WTC11 (cell line): ENCODE results near the gene FRMD4A. TPM values are rescaled to one million over a fixed set of nuclear protein-coding genes. Genes with fewer than 3 reads are reported as not detected.

Source experiments
- ATAC-seq: fragments of 200-7000 bp; cut with Tn5 transposase; 2 replicates; pipeline ENCODE4 v1.10.0; 2021; ENCODE audit warnings: mild to moderate bottlenecking, moderate library complexity
- CTCF ChIA-PET: fragments of 300-600 bp; sonication (Branson Sonifier 250); formaldehyde crosslinking; loops from one replicate; lab custom pipeline; 2021; ENCODE audit warnings: antibody characterized with exemption; lab: Charles Lee
- POLR2A ChIA-PET: fragments of 350-600 bp; sonication (Branson Sonifier 250); formaldehyde crosslinking; loops from one replicate; lab custom pipeline; 2021; ENCODE audit warnings: antibody characterized with exemption; lab: Charles Lee
- DNase-seq: peaks from one replicate; pipeline ENCODE4 v3.0.0; 2021; ENCODE audit warnings: low spot score
- H3K27ac Mint-ChIP-seq: 2 replicates; pipeline ENCODE4 v1.8.0; 2021; ENCODE audit warnings: mixed read lengths
- H3K27me3 Mint-ChIP-seq: 2 replicates; pipeline ENCODE4 v1.8.0; 2021; ENCODE audit warnings: low read depth, mild to moderate bottlenecking, moderate library complexity, mixed read lengths
- H3K36me3 Mint-ChIP-seq: 2 replicates; pipeline ENCODE4 v1.8.0; 2021; ENCODE audit warnings: mixed read lengths
- H3K4me1 Mint-ChIP-seq: 2 replicates; pipeline ENCODE4 v1.8.0; 2022; ENCODE audit warnings: mixed read lengths
- H3K4me3 Mint-ChIP-seq: 2 replicates; pipeline ENCODE4 v1.8.0; 2021; ENCODE audit warnings: mild to moderate bottlenecking, moderate library complexity, mixed read lengths
- H3K9me3 Mint-ChIP-seq: 2 replicates; pipeline ENCODE4 v1.8.0; 2021; ENCODE audit warnings: mixed read lengths
- ARID4B ChIP-seq: sonication (generic); formaldehyde crosslinking; IDR thresholded peaks from 2 replicates; pipeline ENCODE4 v1.8.0; 2023; ENCODE audit warnings: missing genetic modification reagents, mild to moderate bottlenecking, borderline replicate concordance
- CBFB ChIP-seq: sonication (generic); formaldehyde crosslinking; IDR thresholded peaks from 2 replicates; pipeline ENCODE4 v1.8.1; 2022; ENCODE audit warnings: mild to moderate bottlenecking, low read depth, missing genetic modification reagents
- ELF4 ChIP-seq: sonication (generic); formaldehyde crosslinking; IDR thresholded peaks from 2 replicates; pipeline ENCODE4 v1.8.1; 2022; ENCODE audit warnings: low read depth, mild to moderate bottlenecking, moderate library complexity, missing genetic modification reagents
- GABPB1 ChIP-seq: sonication (generic); formaldehyde crosslinking; IDR thresholded peaks from 2 replicates; pipeline ENCODE4 v1.8.1; 2023; ENCODE audit warnings: mild to moderate bottlenecking, missing genetic modification reagents
- IRF2 ChIP-seq: sonication (generic); formaldehyde crosslinking; IDR thresholded peaks from 2 replicates; pipeline ENCODE4 v1.8.0; 2022; ENCODE audit warnings: low read depth, missing genetic modification reagents, borderline replicate concordance
- KAT7 ChIP-seq: sonication (generic); formaldehyde crosslinking; IDR thresholded peaks from 2 replicates; pipeline ENCODE4 v1.8.1; 2023; ENCODE audit warnings: missing genetic modification reagents, mild to moderate bottlenecking, borderline replicate concordance
- MYBL2 ChIP-seq: sonication (generic); formaldehyde crosslinking; IDR thresholded peaks from 2 replicates; pipeline ENCODE4 v1.8.1; 2023; ENCODE audit warnings: mild to moderate bottlenecking, moderate library complexity, missing genetic modification reagents
- NFATC4 ChIP-seq: fragments of 250-450 bp; sonication (Bioruptor Pico); IDR thresholded peaks from 2 replicates; pipeline ENCODE4 v1.9.0; 2021; ENCODE audit warnings: mild to moderate bottlenecking
- RELA ChIP-seq: sonication (generic); formaldehyde crosslinking; IDR thresholded peaks from 2 replicates; pipeline ENCODE4 v1.8.1; 2022; ENCODE audit warnings: missing genetic modification reagents, mild to moderate bottlenecking, borderline replicate concordance
- SMAD4 ChIP-seq: sonication (generic); formaldehyde crosslinking; IDR thresholded peaks from 2 replicates; pipeline ENCODE4 v1.8.0; 2022; ENCODE audit warnings: mild to moderate bottlenecking, missing genetic modification reagents
- USF2 ChIP-seq: sonication (generic); formaldehyde crosslinking; IDR thresholded peaks from 2 replicates; pipeline ENCODE4 v1.8.1; 2023; ENCODE audit warnings: mild to moderate bottlenecking, missing genetic modification reagents, moderate library complexity
- ZBTB21 ChIP-seq: sonication (generic); formaldehyde crosslinking; IDR thresholded peaks from 2 replicates; pipeline ENCODE4 v1.8.1; 2023; ENCODE audit warnings: mild to moderate bottlenecking, missing genetic modification reagents, borderline replicate concordance
- ZMAT4 ChIP-seq: fragments of 250-450 bp; sonication (Bioruptor Pico); IDR thresholded peaks from 2 replicates; pipeline ENCODE4 v1.9.0; 2021; ENCODE audit warnings: mild to moderate bottlenecking
- ZNF138 ChIP-seq: sonication (generic); formaldehyde crosslinking; conservative IDR thresholded peaks from 2 replicates; pipeline ENCODE4 v1.8.1; 2022; ENCODE audit warnings: mild to moderate bottlenecking, moderate library complexity, missing genetic modification reagents
- total RNA-seq: library from RNA; stranded (reverse); gene quantifications from 3 replicates; pipeline ENCODE4 v1.2.3, GENCODE V29; 2021
- TF ChIP-seq, protein P1 (sequence below): fragments of 200-600 bp; IDR thresholded peaks from 2 replicates; pipeline ENCODE4 v1.8.0; 2022; ENCODE audit warnings: antibody characterized with exemption
- TF ChIP-seq, protein P2 (sequence below): fragments of 250-450 bp; sonication (Bioruptor Pico); IDR thresholded peaks from 2 replicates; pipeline ENCODE4 v1.8.0; 2021; ENCODE audit warnings: mild to moderate bottlenecking
- TF ChIP-seq, protein P3 (sequence below): sonication (generic); formaldehyde crosslinking; IDR thresholded peaks from 2 replicates; pipeline ENCODE4 v1.8.1; 2023; ENCODE audit warnings: mild to moderate bottlenecking, moderate library complexity, missing genetic modification reagents
- TF ChIP-seq, protein P4 (sequence below): sonication (generic); formaldehyde crosslinking; IDR thresholded peaks from 2 replicates; pipeline ENCODE4 v1.8.1; 2022; ENCODE audit warnings: low read depth, missing genetic modification reagents, borderline replicate concordance

FRMD4A gene
- total RNA-seq, 1 experiment from 2014 or later = 35.5 TPM

DNA sequence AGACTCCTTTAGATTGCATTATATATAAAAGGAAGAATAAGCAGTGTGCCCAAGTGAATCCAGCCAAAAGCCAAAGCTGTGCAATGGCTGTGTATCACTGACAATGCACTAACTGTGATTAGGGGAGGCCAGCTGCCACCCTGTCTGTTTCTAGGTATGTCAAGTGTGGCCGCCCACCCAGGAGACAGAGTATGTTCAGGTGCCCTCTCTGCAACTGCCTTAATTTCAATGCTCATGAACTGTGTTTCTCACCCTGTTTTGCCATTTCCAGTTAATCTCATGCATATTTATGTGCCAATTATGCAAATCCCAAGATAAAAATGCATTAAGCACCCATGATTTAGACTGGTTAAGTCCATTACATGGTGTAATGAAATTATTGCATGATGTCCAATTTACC, 159.4 kb downstream of the FRMD4A start:
- no peak for DNase-seq
- CTCF ChIA-PET = no interaction called here
- H3K4me3 Mint-ChIP-seq = no peak overlapping the region
- H3K27me3 Mint-ChIP-seq = peaks cover 30% of the 10 kb centered on the region
- no peak for TF ChIP-seq GABPB1 (CRISPR knock-in tag)
- TF ChIP-seq ARID4B (CRISPR knock-in tag) = no peak
- TF ChIP-seq KAT7 = no peak
- no peak for TF ChIP-seq ZMAT4 (CRISPR knock-in tag)
- TF ChIP-seq USF2 (CRISPR knock-in tag) = no peak
- TF ChIP-seq ZNF138 (CRISPR knock-in tag) = no peak
- TF ChIP-seq ELF4 (CRISPR knock-in tag) = no peak
- TF ChIP-seq, protein P1, sequence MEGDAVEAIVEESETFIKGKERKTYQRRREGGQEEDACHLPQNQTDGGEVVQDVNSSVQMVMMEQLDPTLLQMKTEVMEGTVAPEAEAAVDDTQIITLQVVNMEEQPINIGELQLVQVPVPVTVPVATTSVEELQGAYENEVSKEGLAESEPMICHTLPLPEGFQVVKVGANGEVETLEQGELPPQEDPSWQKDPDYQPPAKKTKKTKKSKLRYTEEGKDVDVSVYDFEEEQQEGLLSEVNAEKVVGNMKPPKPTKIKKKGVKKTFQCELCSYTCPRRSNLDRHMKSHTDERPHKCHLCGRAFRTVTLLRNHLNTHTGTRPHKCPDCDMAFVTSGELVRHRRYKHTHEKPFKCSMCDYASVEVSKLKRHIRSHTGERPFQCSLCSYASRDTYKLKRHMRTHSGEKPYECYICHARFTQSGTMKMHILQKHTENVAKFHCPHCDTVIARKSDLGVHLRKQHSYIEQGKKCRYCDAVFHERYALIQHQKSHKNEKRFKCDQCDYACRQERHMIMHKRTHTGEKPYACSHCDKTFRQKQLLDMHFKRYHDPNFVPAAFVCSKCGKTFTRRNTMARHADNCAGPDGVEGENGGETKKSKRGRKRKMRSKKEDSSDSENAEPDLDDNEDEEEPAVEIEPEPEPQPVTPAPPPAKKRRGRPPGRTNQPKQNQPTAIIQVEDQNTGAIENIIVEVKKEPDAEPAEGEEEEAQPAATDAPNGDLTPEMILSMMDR = no peak
- TF ChIP-seq, protein P2, sequence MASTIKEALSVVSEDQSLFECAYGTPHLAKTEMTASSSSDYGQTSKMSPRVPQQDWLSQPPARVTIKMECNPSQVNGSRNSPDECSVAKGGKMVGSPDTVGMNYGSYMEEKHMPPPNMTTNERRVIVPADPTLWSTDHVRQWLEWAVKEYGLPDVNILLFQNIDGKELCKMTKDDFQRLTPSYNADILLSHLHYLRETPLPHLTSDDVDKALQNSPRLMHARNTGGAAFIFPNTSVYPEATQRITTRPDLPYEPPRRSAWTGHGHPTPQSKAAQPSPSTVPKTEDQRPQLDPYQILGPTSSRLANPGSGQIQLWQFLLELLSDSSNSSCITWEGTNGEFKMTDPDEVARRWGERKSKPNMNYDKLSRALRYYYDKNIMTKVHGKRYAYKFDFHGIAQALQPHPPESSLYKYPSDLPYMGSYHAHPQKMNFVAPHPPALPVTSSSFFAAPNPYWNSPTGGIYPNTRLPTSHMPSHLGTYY = no peak
- TF ChIP-seq, protein P3, sequence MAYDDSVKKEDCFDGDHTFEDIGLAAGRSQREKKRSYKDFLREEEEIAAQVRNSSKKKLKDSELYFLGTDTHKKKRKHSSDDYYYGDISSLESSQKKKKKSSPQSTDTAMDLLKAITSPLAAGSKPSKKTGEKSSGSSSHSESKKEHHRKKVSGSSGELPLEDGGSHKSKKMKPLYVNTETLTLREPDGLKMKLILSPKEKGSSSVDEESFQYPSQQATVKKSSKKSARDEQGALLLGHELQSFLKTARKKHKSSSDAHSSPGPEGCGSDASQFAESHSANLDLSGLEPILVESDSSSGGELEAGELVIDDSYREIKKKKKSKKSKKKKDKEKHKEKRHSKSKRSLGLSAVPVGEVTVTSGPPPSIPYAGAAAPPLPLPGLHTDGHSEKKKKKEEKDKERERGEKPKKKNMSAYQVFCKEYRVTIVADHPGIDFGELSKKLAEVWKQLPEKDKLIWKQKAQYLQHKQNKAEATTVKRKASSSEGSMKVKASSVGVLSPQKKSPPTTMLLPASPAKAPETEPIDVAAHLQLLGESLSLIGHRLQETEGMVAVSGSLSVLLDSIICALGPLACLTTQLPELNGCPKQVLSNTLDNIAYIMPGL (CRISPR knock-in tag) = no peak
- no peak for TF ChIP-seq CBFB
- no peak for TF ChIP-seq SMAD4
- no peak for TF ChIP-seq NFATC4
- TF ChIP-seq IRF2 = no peak
- no peak for ATAC-seq
- POLR2A ChIA-PET = no interaction called here
- no peaks in the 10 kb centered on the region for H3K9me3 Mint-ChIP-seq
- H3K27ac Mint-ChIP-seq = no peak overlapping the region
- no peaks in the 10 kb centered on the region for H3K36me3 Mint-ChIP-seq
- peaks cover 19% of the 10 kb centered on the region for H3K4me1 Mint-ChIP-seq

DNA sequence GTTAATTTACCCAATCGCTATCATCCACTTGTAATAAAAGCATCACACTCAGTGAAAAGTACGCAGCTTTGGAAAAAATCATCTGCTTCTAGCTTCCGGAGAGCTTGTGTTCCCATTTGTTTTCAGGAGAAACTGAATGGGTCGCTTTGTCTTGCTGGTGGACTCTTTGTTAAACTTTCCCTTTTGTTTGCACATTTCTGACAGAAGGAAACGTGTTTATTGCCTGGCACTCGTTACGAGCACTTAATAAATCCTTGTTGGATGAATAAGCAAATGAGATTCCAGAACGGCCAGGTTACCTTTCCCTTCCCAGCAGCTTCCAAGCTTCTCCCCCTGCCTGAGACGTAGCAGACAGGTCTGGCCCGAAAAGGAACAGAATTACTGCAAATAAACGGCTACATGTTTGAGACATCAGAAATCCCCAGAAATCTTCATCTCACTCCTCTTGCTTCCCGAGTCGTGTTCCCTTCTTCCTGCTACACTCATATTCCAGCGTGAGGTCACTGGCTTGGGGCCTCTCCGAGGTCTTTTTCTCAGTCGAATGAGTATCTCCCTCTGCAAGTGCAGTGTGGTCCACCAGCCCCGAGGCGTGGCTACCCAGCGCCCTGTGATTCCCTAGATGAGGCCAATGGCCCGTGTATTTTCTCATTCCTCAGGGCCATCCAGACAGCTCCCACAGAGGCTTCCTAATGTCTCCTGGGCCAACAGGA, 167.2 kb downstream of the FRMD4A start:
- DNase-seq (no peak), ATAC-seq (peak; percentile 39; the same call in 1 of the 2 replicates)
- no peak for TF ChIP-seq MYBL2 (CRISPR knock-in tag)
- TF ChIP-seq RELA (CRISPR knock-in tag) = no peak
- no peak for TF ChIP-seq ZBTB21 (CRISPR knock-in tag)
- TF ChIP-seq, protein P4, sequence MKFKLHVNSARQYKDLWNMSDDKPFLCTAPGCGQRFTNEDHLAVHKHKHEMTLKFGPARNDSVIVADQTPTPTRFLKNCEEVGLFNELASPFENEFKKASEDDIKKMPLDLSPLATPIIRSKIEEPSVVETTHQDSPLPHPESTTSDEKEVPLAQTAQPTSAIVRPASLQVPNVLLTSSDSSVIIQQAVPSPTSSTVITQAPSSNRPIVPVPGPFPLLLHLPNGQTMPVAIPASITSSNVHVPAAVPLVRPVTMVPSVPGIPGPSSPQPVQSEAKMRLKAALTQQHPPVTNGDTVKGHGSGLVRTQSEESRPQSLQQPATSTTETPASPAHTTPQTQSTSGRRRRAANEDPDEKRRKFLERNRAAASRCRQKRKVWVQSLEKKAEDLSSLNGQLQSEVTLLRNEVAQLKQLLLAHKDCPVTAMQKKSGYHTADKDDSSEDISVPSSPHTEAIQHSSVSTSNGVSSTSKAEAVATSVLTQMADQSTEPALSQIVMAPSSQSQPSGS (CRISPR knock-in tag) = no peak
- POLR2A ChIA-PET = no interaction called here
- Mint-ChIP-seq H3K4me1 (peaks cover 16% of the 10 kb centered on the region), H3K27me3 (0 out of 2 replicates have a peak, but pooled peaks cover 3% of the 10 kb centered on the region), H3K36me3 (no peaks in the 10 kb centered on the region), H3K27ac (0 out of 2 replicates have a peak overlapping the region, but pooled peaks have one; percentile 14), H3K4me3 (no peak overlapping the region), H3K9me3 (no peaks in the 10 kb centered on the region)
- CTCF ChIA-PET = interaction anchor here (1.0 to 1.4 kb wide), 2 partner anchors 10 to 34 kb away, joined by 4 to 5 read pairs; no protein-coding TSS in a partner anchor
